ENCODE results near the gene HDAC9. TPM values are rescaled to one million over a fixed set of nuclear protein-coding genes. Genes with fewer than 3 reads are reported as not detected.

Gene HDAC9
- total RNA-seq, 1 experiment from 2014 or later, result 7.7 TPM

GRCh38 chr7:18494406-18494805 lies 1.1 kb upstream of the HDAC9 start:
- Histone ChIP-seq H3K4me1 (ENCODE audit: insufficient read depth, low read length) (no peaks in the 10 kb centered on the region), H3K27me3 (ENCODE audit: insufficient read depth, low read length) (no peaks in the 10 kb centered on the region), H2BK5ac (ENCODE audit: insufficient read length, low read length) (no peak overlapping the region), H4K5ac (ENCODE audit: insufficient read length, low read depth, low read length) (no peak overlapping the region), H2BK12ac (ENCODE audit: insufficient read length, low read depth, low read length) (no peak overlapping the region), H3T11ph (ENCODE audit: low read length) (no peak overlapping the region), H4K91ac (ENCODE audit: insufficient read length, low read depth, low read length) (no peak overlapping the region), H3K14ac (ENCODE audit: insufficient read depth, low read length) (no peak overlapping the region), H4K20me1 (ENCODE audit: control insufficient read depth, insufficient read depth, insufficient read length) (no peaks in the 10 kb centered on the region), H3K9me3 (ENCODE audit: control insufficient read depth, low read depth, low read length) (no peaks in the 10 kb centered on the region), H3K18ac (ENCODE audit: insufficient read length, low read depth, low read length) (no peak overlapping the region), H4K8ac (replicated peaks; ENCODE audit: insufficient read length, low read depth, low read length) (no peak overlapping the region), H2BK20ac (ENCODE audit: low read depth, low read length, poor library complexity, severe bottlenecking) (no peak overlapping the region), H3K23me2 (ENCODE audit: insufficient read length, low read depth, low read length, poor library complexity, severe bottlenecking) (peaks cover 8% of the 10 kb centered on the region), H3K56ac (ENCODE audit: insufficient read length, low read depth, low read length) (no peak overlapping the region), H3K9ac (ENCODE audit: extremely low read depth, insufficient read length, low read length) (no peak overlapping the region), H3K23ac (ENCODE audit: insufficient read length, low read depth, low read length) (no peak overlapping the region), H3K27ac (ENCODE audit: insufficient read length, low read depth, low read length) (no peak overlapping the region), H3K79me2 (ENCODE audit: insufficient read depth, low read length) (no peaks in the 10 kb centered on the region), H2BK15ac (ENCODE audit: low read depth, low read length) (no peak overlapping the region), H2BK120ac (ENCODE audit: low read depth, low read length, poor library complexity, severe bottlenecking) (no peak overlapping the region), H2AFZ (ENCODE audit: low read length) (no peak overlapping the region), H3K79me1 (ENCODE audit: insufficient read depth, low read depth, low read length, poor library complexity, severe bottlenecking) (no peaks in the 10 kb centered on the region), H3K4ac (ENCODE audit: low read depth, low read length) (no peak overlapping the region), H2AK5ac (ENCODE audit: insufficient read length, low read length) (no peak overlapping the region), H3K4me2 (ENCODE audit: insufficient read depth, insufficient read length, low read length) (no peak overlapping the region)
- no peak overlapping the region for H3K4me3 Mint-ChIP-seq
- H3K9me3 Mint-ChIP-seq, result no peaks in the 10 kb centered on the region
- H3K27ac Mint-ChIP-seq, result no peak overlapping the region
- H3K36me3 Mint-ChIP-seq (ENCODE audit: insufficient read depth in 1 of 3, low read depth in 3 of 3), result no peaks in the 10 kb centered on the region
- H3K27me3 Mint-ChIP-seq (ENCODE audit: low read depth), result no peaks in the 10 kb centered on the region
- WGBS (ENCODE audit: extremely low coverage, insufficient read length, low lambda C conversion rate), result no CpG with 5 or more reads among the region's 3 CpGs
- DNase-seq, result no peak
- H3K4me1 Mint-ChIP-seq, result peaks cover 47 to 51% of the 10 kb centered on the region in 2 experiments
- no peak for TF ChIP-seq CTCF (conservative IDR thresholded peaks at IDR 0.05)

Measured in H9 (cell line).